ENCODE measurements around the gene ANKRD55. TPM values are rescaled to one million over a fixed set of nuclear protein-coding genes. Genes with fewer than 3 reads are reported as not detected.
"Not testable (repeated sequence)": the region's sequence is repeated elsewhere in the genome, so short reads cannot be mapped to it uniquely, and the experiment has no call there.

The ANKRD55 gene
- total and polyA plus RNA-seq, 2 donors from 2014 or later: 0.26 to 1.2 TPM

- no peak for DNase-seq
- Histone ChIP-seq H3K27me3 (ENCODE audit: control insufficient read depth, insufficient read depth, low read length) (no peaks in the 10 kb centered on the region), H3K9ac (ENCODE audit: low read length in 3 of 3) (no peak overlapping the region), H3K4me3 (ENCODE audit: low read length in 3 of 3) (no peak overlapping the region), H3K27ac (ENCODE audit: low read depth in 2 of 2, low read length in 2 of 2) (no peak overlapping the region), H3K36me3 (ENCODE audit: control insufficient read depth in 2 of 3, insufficient read depth in 3 of 3, low read length in 3 of 3) (no peaks in the 10 kb centered on the region), H3K4me1 (ENCODE audit: control insufficient read depth in 2 of 3, insufficient read depth in 2 of 3, low read depth in 1 of 3, low read length in 3 of 3) (no peaks in the 10 kb centered on the region), H3K9me3 (ENCODE audit: control insufficient read depth in 2 of 3, insufficient read depth in 1 of 3, low read length in 3 of 3) (no peaks in the 10 kb centered on the region)
- FAIRE-seq: no peak
- no peak for TF ChIP-seq CTCF (IDR thresholded peaks at IDR 0.05; ENCODE audit: borderline replicate concordance, extremely low read depth, insufficient read depth)
- intact Hi-C loops (cut with DNase I): no loop called here
These were observed 149.8 kb downstream of the ANKRD55 start for GRCh38 chr5:56083286-56083854.

- H3K4me3 ChIP-seq (ENCODE audit: low read length in 3 of 3); intact Hi-C loops (cut with DNase I); H3K36me3 ChIP-seq (ENCODE audit: control insufficient read depth in 2 of 3, insufficient read depth in 3 of 3, low read length in 3 of 3); H3K27ac ChIP-seq (ENCODE audit: low read depth in 2 of 2, low read length in 2 of 2); H3K4me1 ChIP-seq (ENCODE audit: control insufficient read depth in 2 of 3, insufficient read depth in 2 of 3, low read depth in 1 of 3, low read length in 3 of 3); FAIRE-seq; H3K9me3 ChIP-seq (ENCODE audit: control insufficient read depth in 2 of 3, insufficient read depth in 1 of 3, low read length in 3 of 3); H3K9ac ChIP-seq (ENCODE audit: low read length in 3 of 3); DNase-seq; H3K27me3 ChIP-seq (ENCODE audit: control insufficient read depth, insufficient read depth, low read length): not testable (repeated sequence)
These were observed 152.0 kb downstream of the ANKRD55 start for GRCh38 chr5:56081053-56081642.

- FAIRE-seq (no peak), DNase-seq (peak in 1 of 5 donors; percentile 30)
- Histone ChIP-seq H3K27me3 (ENCODE audit: control insufficient read depth, insufficient read depth, low read length) (no peaks in the 10 kb centered on the region), H3K27ac (ENCODE audit: low read depth in 2 of 2, low read length in 2 of 2) (no peak overlapping the region), H3K4me1 (ENCODE audit: control insufficient read depth in 2 of 3, insufficient read depth in 2 of 3, low read depth in 1 of 3, low read length in 3 of 3) (no peaks in the 10 kb centered on the region), H3K36me3 (ENCODE audit: control insufficient read depth in 2 of 3, insufficient read depth in 3 of 3, low read length in 3 of 3) (no peaks in the 10 kb centered on the region), H3K9ac (ENCODE audit: low read length in 3 of 3) (no peak overlapping the region), H3K4me3 (ENCODE audit: low read length in 3 of 3) (no peak overlapping the region), H3K9me3 (ENCODE audit: control insufficient read depth in 2 of 3, insufficient read depth in 1 of 3, low read length in 3 of 3) (no peaks in the 10 kb centered on the region)
- TF ChIP-seq CTCF (IDR thresholded peaks at IDR 0.05; ENCODE audit: borderline replicate concordance, extremely low read depth, insufficient read depth): no peak
- intact Hi-C loops (cut with DNase I): no loop called here
These were observed 152.6 kb downstream of the ANKRD55 start for GRCh38 chr5:56080375-56081052.

- not testable (repeated sequence) for H3K27me3 ChIP-seq (ENCODE audit: control insufficient read depth, insufficient read depth, low read length)
These were observed 154.0 kb downstream of the ANKRD55 start for GRCh38 chr5:56079157-56079500.

More at GRCh38 chr5:56079157-56079500, 154.0 kb downstream of the ANKRD55 start:
- H3K9ac ChIP-seq (ENCODE audit: low read length in 3 of 3); DNase-seq; intact Hi-C loops (cut with DNase I); H3K9me3 ChIP-seq (ENCODE audit: control insufficient read depth in 2 of 3, insufficient read depth in 1 of 3, low read length in 3 of 3); FAIRE-seq; H3K27ac ChIP-seq (ENCODE audit: low read depth in 2 of 2, low read length in 2 of 2); H3K4me1 ChIP-seq (ENCODE audit: control insufficient read depth in 2 of 3, insufficient read depth in 2 of 3, low read depth in 1 of 3, low read length in 3 of 3); H3K4me3 ChIP-seq (ENCODE audit: low read length in 3 of 3); H3K36me3 ChIP-seq (ENCODE audit: control insufficient read depth in 2 of 3, insufficient read depth in 3 of 3, low read length in 3 of 3): not testable (repeated sequence)

Data from kidney (tissue), 14 donors.